HL-60 (cell line): Measurements from ENCODE around the gene MAP4.

Experiments used
- CTCF ChIP-seq: IDR thresholded peaks from one replicate; pipeline ENCODE4 v1.5.1; 2011; ENCODE audit warnings: low read length, control low read depth, inconsistent platforms; ENCODE audit not compliant: insufficient read depth
- GABPA ChIP-seq: IDR thresholded peaks from 2 replicates; pipeline ENCODE4 v1.6.1; 2012; ENCODE audit warnings: low read depth
- POLR2AphosphoS5 ChIP-seq: IDR thresholded peaks from 2 replicates; pipeline ENCODE4 v1.6.1; 2012; ENCODE audit warnings: low read depth

- no peak for TF ChIP-seq GABPA
- TF ChIP-seq CTCF: no peak
- no peak for TF ChIP-seq POLR2AphosphoS5
Measured at GRCh38 chr3:47884603-47885002, 131.6 kb downstream of the MAP4 start.
